ENCODE measurements around the gene SNCG. TPM values are rescaled to one million over a fixed set of nuclear protein-coding genes. Genes with fewer than 3 reads are reported as not detected.
"Not testable (repeated sequence)": the region's sequence is repeated elsewhere in the genome, so short reads cannot be mapped to it uniquely, and the experiment has no call there.

SNCG gene
- total RNA-seq, 2 donors from 2014 or later: not detected

DNA sequence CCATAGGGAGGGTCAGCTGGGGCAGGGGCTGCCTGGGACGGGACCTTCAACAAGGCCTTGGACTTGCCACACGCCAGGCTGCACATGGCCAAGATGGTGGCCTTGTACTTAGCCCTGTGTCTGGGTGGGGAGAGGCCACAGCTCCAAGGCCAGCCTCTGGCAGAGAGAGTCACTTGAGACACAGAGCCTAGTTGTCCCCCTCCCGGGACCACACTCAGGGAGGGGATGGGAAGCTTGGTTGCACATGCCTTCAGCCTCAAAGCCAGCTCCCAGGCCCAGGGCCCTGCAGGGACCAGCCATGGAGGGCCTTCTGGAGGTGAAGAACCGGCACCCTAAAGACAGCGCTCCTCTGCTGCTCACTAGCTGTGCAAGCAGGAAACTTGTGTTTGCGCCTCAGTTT lies 17.7 kb upstream of the SNCG start:
- Mint-ChIP-seq H3K27ac (no peak overlapping the region), H3K9me3 (no peaks in the 10 kb centered on the region), H3K4me1 (ENCODE audit: low read depth) (no peaks in the 10 kb centered on the region), H3K4me3 (no peak overlapping the region), H3K27me3 (ENCODE audit: low read depth) (no peaks in the 10 kb centered on the region), H3K36me3 (ENCODE audit: insufficient read depth in 2 of 2) (no peaks in the 10 kb centered on the region)
- ATAC-seq (replicated peaks in 1 of 2) (no peak), DNase-seq (no peak)

DNA sequence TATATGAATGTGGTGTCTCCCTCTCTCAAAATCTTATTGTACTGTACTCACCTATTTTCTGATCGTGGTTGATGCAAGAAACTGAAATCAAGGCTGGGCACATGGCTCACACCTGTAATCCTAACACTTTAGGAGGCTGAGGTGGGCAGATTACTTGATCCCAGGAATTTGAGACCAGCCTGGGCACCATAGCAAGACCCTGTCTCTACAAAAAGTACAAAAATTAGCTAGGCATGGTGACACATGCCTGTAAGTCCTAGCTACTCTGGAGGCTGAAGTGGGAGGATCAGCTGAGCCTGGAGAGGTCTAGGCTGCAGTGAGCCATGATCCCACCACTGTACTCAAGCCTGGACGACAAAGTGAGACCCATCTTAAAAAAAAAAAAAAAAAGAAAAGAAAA lies 17.0 kb upstream of the SNCG start:
- no peaks in the 10 kb centered on the region for H3K9me3 Mint-ChIP-seq
- H3K27ac Mint-ChIP-seq: no peak overlapping the region
- no peaks in the 10 kb centered on the region for H3K4me1 Mint-ChIP-seq (ENCODE audit: low read depth)
- H3K36me3 Mint-ChIP-seq (ENCODE audit: insufficient read depth in 2 of 2): no peaks in the 10 kb centered on the region
- no peak for DNase-seq
- H3K4me3 Mint-ChIP-seq: no peak overlapping the region
- ATAC-seq (replicated peaks in 1 of 2): no peak
- H3K27me3 Mint-ChIP-seq (ENCODE audit: low read depth): no peaks in the 10 kb centered on the region

DNA sequence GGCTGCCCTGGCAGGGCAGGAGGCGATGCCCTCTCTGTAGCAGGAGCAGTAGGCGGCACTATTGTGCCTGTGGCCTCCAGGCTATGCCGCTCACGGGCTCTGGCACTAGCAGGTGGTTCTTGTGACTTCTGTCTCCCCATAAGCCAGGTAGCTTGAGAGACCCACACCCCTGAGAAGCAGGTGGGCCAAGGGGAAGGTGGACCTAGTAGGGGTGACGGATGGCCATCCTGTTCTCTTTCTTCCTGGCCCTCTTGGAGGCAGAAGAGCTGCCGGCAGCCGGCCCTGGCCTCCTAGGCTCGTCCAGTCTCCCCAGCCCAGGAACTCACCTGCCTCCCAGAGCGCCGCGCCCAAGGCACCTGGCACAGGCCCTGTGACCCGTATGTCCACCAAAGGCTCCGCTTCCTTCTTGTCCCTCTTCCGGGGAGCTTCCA lies 16.4 kb upstream of the SNCG start:
- no peak overlapping the region for H3K27ac Mint-ChIP-seq
- H3K27me3 Mint-ChIP-seq (ENCODE audit: low read depth): no peaks in the 10 kb centered on the region
- H3K4me3 Mint-ChIP-seq: no peak overlapping the region
- H3K36me3 Mint-ChIP-seq (ENCODE audit: insufficient read depth in 2 of 2): no peaks in the 10 kb centered on the region
- ATAC-seq (replicated peaks in 1 of 2) (no peak), DNase-seq (no peak)
- H3K9me3 Mint-ChIP-seq: no peaks in the 10 kb centered on the region
- no peaks in the 10 kb centered on the region for H3K4me1 Mint-ChIP-seq (ENCODE audit: low read depth)

DNA sequence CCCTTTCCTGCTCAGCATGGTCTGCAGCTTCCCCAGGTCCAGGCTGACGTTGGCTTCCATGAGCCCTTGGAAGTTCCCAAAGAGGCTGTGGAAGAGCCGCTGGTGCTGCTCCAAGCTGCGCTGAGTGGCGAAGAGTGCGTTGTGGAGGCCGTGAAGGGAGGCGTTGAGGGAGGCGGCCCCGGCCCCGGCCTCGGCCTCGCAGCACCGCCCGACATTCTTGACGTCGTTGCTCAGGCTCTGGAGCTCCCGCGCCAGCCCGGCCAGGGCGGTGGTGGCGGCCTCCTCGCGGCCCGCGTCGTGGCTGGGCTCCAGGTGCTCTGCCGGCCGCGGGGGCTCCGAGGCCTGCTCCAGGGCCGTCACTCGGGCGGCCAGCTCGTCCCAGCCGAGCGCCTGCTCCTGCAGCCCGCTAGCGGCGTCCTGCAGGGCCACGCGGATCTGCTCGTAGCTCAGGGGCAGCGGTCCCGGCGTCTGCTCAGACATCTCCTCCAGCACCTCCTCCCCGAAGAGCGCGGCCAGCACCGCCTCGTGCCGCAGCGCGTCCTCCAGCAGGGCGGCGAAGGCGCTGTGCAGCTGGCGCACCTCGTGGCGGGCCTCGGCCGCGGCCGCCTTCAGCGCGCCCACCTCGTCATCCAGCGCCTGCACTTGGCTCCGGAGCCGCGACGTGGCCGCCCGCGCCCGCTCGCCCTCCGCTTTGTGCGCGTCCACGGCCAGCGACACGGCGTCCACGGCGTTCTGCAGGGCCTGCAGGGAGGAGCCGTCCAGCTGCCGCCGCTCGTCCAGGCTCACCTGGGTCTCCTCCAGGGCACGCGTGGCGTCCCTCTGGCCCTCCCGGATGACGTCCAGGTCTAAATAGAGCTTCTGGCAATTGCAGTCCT lies 15.7 kb upstream of the SNCG start:
- no peak for DNase-seq
- no peaks in the 10 kb centered on the region for H3K4me1 Mint-ChIP-seq (ENCODE audit: low read depth)
- no peaks in the 10 kb centered on the region for H3K36me3 Mint-ChIP-seq (ENCODE audit: insufficient read depth in 2 of 2)
- no peak for ATAC-seq (replicated peaks in 1 of 2)
- H3K4me3 Mint-ChIP-seq: no peak overlapping the region
- H3K9me3 Mint-ChIP-seq: no peaks in the 10 kb centered on the region
- no peak overlapping the region for H3K27ac Mint-ChIP-seq
- H3K27me3 Mint-ChIP-seq (ENCODE audit: low read depth): no peaks in the 10 kb centered on the region

DNA sequence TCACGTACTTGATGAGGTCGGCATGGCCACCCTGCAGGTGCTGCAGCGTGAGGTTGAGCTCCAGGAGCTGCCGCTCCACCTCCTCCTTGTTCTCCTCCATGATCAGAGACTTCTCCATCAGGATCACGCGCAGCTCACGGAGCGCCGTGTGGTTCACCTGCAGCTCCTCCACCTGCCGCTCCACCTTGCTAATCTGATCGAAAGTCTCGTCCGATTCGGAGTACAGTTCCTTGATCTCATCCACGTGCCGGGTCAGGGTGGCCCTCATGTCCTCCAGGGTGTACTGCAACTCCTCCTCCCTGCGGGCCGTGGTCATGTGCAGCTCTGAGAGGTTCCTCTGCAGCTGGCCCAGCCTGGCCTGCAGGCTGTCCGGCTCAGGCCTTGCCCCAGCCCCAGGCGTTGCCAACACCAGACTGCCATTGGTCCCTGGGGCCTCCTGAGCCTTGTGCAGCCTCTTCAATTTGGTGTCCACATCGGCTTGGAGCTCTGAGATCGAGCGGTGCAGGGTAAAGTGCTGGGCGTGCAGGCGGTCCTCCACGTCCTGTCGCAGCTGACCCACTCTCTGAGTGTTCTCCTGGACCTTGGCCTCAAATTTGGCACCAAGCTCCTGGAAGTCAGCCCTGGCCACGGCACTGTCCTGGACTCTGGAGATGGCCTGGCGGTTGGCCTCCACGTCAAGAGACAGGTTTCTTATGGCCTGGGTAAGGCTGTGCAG lies 14.9 kb upstream of the SNCG start:
- H3K4me1 Mint-ChIP-seq (ENCODE audit: low read depth): no peaks in the 10 kb centered on the region
- peaks cover 0 to 2% of the 10 kb centered on the region in 2 donors for H3K36me3 Mint-ChIP-seq (ENCODE audit: insufficient read depth in 2 of 2)
- ATAC-seq (replicated peaks in 1 of 2) (no peak), DNase-seq (no peak)
- no peak overlapping the region for H3K4me3 Mint-ChIP-seq
- H3K27me3 Mint-ChIP-seq (ENCODE audit: low read depth): no peaks in the 10 kb centered on the region
- no peak overlapping the region for H3K27ac Mint-ChIP-seq
- H3K9me3 Mint-ChIP-seq: no peaks in the 10 kb centered on the region

DNA sequence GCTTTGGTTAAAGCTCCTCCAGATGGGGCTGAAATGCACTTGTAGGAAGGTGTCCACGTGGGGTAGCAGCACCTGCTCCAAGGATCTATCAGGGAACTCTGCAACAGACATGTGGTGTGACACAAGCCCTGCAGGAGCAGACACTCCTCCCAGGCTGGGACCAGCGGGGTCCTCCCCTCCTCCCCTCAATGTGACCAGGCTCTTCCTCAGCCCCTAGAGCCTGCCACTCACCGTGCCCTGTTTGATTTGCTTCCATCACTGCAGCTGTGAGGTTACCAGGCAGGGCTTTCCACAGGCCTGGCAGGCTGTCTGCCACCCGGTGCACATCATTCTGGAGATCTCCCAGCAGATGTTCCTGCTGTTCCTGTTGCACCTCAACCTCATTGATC lies 14.4 kb upstream of the SNCG start:
- Mint-ChIP-seq H3K27me3 (ENCODE audit: low read depth) (no peaks in the 10 kb centered on the region), H3K9me3 (no peaks in the 10 kb centered on the region), H3K27ac (no peak overlapping the region), H3K4me3 (no peak overlapping the region), H3K36me3 (ENCODE audit: insufficient read depth in 2 of 2) (peaks cover 0 to 2% of the 10 kb centered on the region in 2 donors), H3K4me1 (ENCODE audit: low read depth) (no peaks in the 10 kb centered on the region)
- no peak for ATAC-seq (replicated peaks in 1 of 2)
- DNase-seq: no peak

DNA sequence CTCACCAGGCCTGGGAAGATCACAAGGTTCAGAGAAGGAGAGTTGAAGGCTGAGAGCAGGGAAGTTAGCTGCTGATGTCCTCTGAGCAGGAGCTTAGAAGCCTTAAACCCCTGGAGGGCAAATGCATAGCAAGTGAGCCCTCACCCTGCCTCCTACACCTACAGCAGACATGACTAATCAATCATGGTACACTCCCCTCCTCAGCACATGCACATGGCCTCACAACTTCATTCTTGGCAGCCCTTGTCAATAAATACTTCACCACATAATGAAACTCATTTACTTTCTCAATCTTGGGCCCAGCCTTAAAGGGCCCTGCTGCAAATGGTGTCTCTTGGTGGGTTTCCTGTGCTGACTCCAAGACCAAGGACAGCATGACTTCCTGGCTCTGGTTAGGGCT lies 13.9 kb upstream of the SNCG start:
- DNase-seq: no peak
- H3K4me1 Mint-ChIP-seq (ENCODE audit: low read depth): no peaks in the 10 kb centered on the region
- no peak overlapping the region for H3K4me3 Mint-ChIP-seq
- H3K36me3 Mint-ChIP-seq (ENCODE audit: insufficient read depth in 2 of 2): peaks cover 0 to 2% of the 10 kb centered on the region in 2 donors
- no peak overlapping the region for H3K27ac Mint-ChIP-seq
- no peaks in the 10 kb centered on the region for H3K9me3 Mint-ChIP-seq
- no peaks in the 10 kb centered on the region for H3K27me3 Mint-ChIP-seq (ENCODE audit: low read depth)
- ATAC-seq (replicated peaks in 1 of 2): peak in 1 of 2 donors; percentile 18

DNA sequence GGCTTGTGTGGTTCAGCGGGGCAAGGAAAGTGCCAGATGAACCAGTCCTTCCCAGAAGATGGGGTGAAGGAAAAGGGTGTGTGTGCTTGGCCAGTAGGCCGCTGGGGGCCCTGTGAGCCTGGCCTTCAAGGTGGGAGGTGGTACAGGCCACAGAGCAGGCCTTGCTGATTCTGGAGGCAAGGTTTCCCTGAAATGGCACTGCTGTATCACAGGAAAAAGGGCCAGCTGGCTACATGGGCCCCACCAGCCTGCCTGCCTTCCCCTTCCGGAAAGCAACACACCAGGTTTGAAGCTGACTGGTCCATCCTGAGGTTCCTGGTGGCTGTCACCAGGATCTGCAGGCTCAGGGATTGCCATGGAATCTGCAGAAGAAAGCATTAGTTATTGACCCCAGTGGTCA lies 13.5 kb upstream of the SNCG start:
- Mint-ChIP-seq H3K9me3 (no peaks in the 10 kb centered on the region), H3K27ac (no peak overlapping the region), H3K36me3 (ENCODE audit: insufficient read depth in 2 of 2) (peaks cover 0 to 2% of the 10 kb centered on the region in 2 donors), H3K27me3 (ENCODE audit: low read depth) (no peaks in the 10 kb centered on the region), H3K4me3 (no peak overlapping the region), H3K4me1 (ENCODE audit: low read depth) (peaks cover under 1% of the 10 kb centered on the region)
- DNase-seq: no peak
- no peak for ATAC-seq (replicated peaks in 1 of 2)

DNA sequence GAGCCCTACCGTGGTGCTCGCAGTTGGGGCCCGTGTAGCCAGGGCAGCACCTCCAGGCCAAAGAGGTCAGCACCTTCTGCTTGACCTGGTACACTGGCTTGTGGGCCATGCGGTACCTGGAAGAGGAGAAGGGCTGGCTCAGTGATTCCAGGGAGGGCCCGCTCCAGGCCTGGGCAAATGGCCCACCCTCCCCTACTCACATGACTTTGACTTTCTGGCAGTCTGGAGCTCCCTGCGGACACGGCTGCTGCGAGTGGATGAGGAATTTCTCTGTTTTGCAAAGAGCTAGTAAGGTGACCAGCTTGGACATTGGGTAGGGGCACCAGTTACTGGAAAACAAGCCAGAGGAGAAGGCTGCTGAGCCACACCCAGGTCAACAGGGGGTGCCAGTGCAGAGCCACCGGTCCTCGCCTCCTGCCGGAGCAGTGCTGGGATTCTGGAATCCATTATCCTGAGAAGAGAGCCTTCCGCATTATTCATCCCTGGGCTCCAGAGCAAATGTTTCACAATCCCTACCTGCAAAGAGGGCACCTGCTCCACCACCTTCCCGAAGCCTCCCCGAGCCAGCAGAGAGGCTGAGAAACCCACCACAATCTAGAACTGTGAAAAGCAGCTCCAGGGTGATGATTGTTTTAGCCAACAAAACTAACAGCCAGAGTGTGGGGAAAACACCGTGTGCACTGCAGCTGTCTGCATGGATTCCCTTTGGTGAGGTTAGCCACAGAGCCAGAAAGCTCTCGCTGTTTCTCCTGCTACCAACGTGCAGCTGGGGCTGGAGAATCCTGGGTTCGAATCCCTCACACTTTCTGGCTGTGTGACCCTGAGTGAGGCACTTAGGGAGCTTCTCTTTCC lies 12.8 kb upstream of the SNCG start:
- DNase-seq: no peak
- Mint-ChIP-seq H3K4me1 (ENCODE audit: low read depth) (peaks cover 7% of the 10 kb centered on the region), H3K9me3 (peaks cover 0 to 1% of the 10 kb centered on the region in 2 donors), H3K27ac (no peak overlapping the region), H3K36me3 (ENCODE audit: insufficient read depth in 2 of 2) (peaks cover 1 to 2% of the 10 kb centered on the region in 2 donors), H3K4me3 (no peak overlapping the region), H3K27me3 (ENCODE audit: low read depth) (no peaks in the 10 kb centered on the region)
- no peak for ATAC-seq (replicated peaks in 1 of 2)

DNA sequence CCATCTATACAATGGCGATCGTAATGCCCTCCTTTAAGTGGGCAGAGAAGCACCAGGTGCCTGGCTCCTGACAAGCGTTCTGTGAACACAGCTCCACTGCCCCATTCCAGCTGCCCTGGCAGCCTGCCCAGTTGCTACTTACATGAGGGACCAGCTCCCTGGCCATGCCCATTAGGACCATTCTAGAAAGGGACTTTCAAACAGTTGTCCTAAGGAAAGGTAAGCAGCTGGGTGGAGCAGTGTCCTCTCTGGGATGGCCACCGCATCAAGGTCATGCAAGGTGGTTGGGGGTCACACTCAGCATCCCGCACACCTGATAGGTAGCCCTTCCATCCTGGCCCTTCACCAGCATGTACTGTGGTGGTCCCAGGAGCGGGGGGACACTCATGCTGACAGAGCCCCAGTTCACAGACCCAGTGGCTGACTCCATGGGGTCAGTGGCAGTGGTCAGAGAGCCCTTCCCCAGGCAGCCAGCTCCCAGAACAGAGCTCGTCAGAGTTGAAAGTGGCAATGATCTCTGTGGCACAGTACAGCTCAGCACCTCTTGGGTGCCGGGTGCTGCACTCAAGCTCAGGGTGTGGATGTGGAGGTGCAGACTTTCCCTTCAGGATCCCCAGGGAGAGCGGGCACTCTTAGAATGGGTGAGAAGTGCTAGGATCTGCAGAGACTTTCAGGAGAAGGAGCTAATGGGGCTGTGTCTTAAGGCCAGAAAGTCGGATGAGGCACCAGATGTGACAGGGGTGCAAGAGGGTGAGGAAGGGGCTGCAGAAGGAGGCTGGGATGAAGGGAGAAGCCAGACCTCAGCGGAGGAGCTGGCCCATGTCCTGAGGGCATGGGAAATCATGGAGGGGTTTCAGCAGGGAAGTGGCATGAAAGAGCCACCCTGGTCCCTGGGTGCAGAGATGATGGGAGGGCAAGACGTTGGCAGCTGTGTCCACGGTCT lies 11.9 kb upstream of the SNCG start:
- no peak for DNase-seq
- peaks cover 0 to 1% of the 10 kb centered on the region in 2 donors for H3K9me3 Mint-ChIP-seq
- peaks cover 1 to 2% of the 10 kb centered on the region in 2 donors for H3K36me3 Mint-ChIP-seq (ENCODE audit: insufficient read depth in 2 of 2)
- no peaks in the 10 kb centered on the region for H3K27me3 Mint-ChIP-seq (ENCODE audit: low read depth)
- H3K4me3 Mint-ChIP-seq: no peak overlapping the region
- no peak for ATAC-seq (replicated peaks in 1 of 2)
- peaks cover 10% of the 10 kb centered on the region for H3K4me1 Mint-ChIP-seq (ENCODE audit: low read depth)
- H3K27ac Mint-ChIP-seq: no peak overlapping the region

DNA sequence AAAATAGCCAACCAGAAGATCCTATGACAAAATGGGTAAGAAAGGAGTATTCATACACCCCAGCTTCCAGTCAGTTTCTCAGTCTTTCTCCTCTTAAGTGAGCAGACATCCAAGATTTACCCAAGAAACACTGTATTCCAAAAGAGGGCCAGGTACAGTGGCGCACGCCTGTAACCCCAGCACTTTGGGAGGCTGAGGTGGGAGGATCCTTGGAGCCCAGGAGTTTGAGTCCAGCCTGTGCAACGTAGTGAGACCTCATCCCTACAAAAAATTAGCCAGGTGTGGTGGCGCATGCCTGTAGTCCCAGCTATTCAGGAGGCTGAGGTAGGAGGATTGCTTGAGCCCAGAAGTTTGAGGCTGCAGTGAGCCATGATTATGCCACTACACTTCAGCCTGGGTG lies 10.6 kb upstream of the SNCG start:
- not testable (repeated sequence) for DNase-seq; H3K4me3 Mint-ChIP-seq; H3K27ac Mint-ChIP-seq; H3K9me3 Mint-ChIP-seq; ATAC-seq (replicated peaks in 1 of 2); H3K27me3 Mint-ChIP-seq (ENCODE audit: low read depth); H3K4me1 Mint-ChIP-seq (ENCODE audit: low read depth)
- H3K36me3 Mint-ChIP-seq (ENCODE audit: insufficient read depth in 2 of 2): peaks cover 3 to 12% of the 10 kb centered on the region in 2 donors

DNA sequence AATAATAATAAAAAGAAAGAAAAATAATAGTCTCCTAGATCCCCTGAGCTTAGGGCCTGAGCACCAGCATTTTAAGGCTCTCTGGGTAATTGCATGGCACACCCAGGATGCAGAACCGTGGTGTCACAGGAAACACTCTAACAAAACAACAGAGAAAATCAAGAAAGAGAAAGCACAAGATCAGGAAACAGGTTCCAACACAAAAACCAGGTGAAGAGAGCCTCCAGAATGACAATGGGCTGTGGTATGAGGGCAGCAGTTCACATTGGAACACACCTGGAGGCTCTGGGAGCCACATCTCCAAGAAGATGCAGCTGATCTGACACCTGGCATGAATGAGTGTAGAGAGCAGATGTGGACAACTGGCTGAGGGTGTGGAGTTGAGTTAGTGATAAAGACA lies 8.1 kb upstream of the SNCG start:
- Mint-ChIP-seq H3K4me1 (ENCODE audit: low read depth) (peaks cover 10% of the 10 kb centered on the region), H3K9me3 (peaks cover 5 to 6% of the 10 kb centered on the region in 2 donors), H3K36me3 (ENCODE audit: insufficient read depth in 2 of 2) (peaks cover 3 to 12% of the 10 kb centered on the region in 2 donors), H3K27me3 (ENCODE audit: low read depth) (no peaks in the 10 kb centered on the region), H3K4me3 (no peak overlapping the region), H3K27ac (no peak overlapping the region)
- DNase-seq (no peak), ATAC-seq (replicated peaks in 1 of 2) (no peak)
